Effector CD8-positive, alpha-beta T cell (primary cell): Measurements from ENCODE around the gene TIE1.

ENCODE experiments used
- DNase-seq: peaks from one replicate; lab custom pipeline; 2025; lab: John Stamatoyannopoulos, UW

TIE1 gene

DNA sequence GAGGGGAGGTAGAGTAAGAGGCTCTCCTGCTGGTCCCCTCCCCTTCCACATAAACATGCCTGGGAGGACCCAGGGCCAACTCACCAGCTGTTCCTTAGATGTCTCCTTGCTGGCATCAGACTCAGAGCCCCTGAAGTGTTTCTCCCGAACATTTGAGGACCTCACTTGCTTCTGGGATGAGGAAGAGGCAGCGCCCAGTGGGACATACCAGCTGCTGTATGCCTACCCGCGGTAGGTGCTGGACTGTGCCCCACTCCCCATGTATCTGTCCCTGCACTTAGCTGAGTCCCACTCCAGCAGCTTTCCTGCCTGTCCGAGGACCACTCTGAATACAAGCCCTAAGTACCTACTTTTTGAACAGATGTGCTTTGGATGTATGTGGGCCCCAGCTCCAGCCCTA is 37.2 kb downstream of the TIE1 start:
- DNase-seq, result no peak

DNA sequence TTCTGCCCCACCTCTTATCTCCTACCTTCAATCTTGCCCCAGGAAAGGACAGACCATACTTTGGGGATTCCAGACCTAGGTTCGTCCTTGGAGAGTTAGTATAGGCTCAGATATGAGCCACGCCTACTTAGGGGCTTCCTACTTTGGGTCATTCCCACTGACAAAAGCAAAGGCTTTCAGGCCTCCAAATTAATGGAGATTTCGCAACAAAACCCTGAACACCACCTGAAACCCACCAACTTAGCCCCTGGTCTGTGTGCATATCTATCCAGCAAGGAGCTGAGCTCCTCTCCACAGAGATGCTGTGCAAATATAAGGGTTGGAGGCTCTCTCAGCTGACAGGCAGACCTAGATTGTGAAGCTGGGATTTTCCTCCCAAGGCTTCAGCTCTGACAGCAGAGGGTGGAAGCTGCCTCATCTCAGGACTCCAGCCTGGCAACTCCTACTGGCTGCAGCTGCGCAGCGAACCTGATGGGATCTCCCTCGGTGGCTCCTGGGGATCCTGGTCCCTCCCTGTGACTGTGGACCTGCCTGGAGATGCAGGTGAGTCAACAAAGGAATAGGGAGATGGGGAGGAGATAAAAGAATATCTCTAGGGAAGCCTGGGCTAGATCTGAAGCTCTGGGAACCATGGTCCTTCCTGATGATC is 38.9 kb downstream of the TIE1 start:
- no peak for DNase-seq

- no peak for DNase-seq
Measured at GRCh38 chr1:43340559-43340958, 39.8 kb downstream of the TIE1 start.

- DNase-seq, result no peak
Measured at GRCh38 chr1:43344267-43344850, 43.6 kb downstream of the TIE1 start.

DNA sequence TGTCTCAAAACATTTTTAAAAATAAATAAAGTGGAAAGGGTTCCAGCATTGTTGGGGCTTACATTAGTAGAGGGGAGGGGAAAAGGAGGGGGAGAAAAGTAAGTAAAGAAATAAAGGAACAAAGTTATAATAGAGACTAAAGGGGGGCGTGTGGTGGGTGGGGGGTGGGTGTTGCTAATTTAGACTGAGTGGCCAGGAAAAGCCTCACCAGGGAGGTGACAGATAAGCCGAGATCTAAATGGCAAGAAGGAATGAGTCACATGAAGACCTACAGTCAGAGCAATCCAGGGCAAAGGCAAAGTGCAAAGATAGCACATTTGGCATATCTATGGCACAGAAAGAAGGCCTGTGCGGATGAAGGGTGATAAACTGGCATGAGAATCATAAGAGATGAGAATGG is 44.3 kb downstream of the TIE1 start:
- no peak for DNase-seq

- no peak for DNase-seq
Measured at GRCh38 chr1:43346636-43347035, 45.9 kb downstream of the TIE1 start.

- DNase-seq, result no peak
Measured at GRCh38 chr1:43348343-43348808, 47.6 kb downstream of the TIE1 start.

DNA sequence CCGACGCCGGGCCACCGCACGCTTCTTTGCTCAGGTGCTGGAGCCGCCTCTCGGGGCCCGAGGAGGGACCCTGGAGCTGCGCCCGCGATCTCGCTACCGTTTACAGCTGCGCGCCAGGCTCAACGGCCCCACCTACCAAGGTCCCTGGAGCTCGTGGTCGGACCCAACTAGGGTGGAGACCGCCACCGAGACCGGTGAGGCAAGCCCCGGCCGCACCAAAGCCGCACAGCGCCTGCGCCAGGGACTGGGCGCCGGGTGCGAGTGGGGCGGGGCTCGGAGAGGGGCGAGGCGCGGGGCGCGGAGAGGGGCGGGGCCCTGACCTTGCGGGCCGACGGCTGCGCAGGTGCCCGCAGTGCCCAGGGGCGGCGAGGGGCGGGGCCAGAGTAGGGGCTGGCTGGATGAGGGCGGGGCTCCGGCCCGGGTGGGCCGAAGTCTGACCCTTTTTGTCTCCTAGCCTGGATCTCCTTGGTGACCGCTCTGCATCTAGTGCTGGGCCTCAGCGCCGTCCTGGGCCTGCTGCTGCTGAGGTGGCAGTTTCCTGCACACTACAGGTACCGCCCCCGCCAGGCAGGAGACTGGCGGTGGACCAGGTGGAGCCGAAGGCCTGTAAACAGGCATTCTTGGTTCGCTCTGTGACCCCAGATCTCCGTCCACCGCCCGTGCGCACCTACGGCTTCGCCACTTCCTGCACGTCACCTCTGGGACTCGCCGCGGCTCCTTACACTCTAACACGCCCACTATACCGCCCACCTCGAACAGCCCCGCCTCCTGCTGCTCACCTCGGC is 48.2 kb downstream of the TIE1 start:
- DNase-seq, result peak; percentile 51

- DNase-seq, result no peak
Measured at GRCh38 chr1:43349594-43350306, 49.0 kb downstream of the TIE1 start.

GRCh38 chr1:43350976-43351375 is 50.2 kb downstream of the TIE1 start:
- no peak for DNase-seq

DNA sequence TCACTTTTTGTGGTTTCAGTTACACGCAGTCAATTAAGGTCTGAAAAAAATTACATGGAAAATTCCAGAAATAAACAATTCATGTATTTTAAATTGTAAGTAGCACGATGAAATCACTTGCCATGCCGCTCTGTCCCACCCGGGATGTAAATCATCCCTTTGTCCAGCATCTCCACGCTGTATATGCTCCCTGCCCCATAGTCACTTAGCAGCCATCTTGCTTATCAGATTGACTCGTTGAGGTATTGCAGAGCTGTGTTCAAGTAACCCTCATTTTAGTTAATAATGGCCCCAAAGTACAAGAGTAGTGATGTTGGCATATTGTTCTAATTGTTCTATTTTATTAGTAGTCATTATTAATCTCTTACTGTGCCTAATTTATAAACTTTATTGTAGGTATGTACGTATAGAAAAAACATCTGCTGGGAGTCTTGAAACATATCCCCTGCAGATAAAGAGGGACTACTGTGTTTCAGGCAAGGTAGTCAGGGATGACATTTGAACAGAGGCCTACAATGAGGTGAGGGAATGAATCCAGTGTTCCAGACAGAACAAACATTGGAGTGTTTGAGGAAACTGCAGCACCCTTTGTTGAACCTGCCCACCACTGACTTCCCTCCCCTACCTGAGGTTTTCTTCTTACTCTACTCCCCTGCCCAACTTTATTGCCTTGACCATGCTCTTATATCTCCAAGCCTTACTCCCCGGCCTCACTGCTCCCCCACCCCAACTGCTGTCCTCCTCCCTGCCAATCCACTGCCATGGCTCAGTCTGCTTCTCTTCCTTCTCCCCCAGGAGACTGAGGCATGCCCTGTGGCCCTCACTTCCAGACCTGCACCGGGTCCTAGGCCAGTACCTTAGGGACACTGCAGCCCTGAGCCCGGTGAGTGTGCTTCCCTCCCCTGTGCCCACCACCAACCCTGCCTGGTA is 50.9 kb downstream of the TIE1 start:
- DNase-seq, result no peak

DNA sequence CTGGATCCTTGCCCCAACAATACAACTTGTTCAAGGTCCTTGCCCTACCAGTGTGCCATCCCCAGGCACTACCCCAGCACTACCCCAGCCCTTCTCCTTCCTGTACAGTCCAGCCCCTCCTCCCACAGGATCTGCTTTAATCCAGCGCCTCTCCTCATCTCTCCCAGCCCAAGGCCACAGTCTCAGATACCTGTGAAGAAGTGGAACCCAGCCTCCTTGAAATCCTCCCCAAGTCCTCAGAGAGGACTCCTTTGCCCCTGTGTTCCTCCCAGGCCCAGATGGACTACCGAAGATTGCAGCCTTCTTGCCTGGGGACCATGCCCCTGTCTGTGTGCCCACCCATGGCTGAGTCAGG is 51.5 kb downstream of the TIE1 start:
- DNase-seq, result no peak

- DNase-seq, result no peak
Measured at GRCh38 chr1:43352881-43353280, 52.1 kb downstream of the TIE1 start.

DNA sequence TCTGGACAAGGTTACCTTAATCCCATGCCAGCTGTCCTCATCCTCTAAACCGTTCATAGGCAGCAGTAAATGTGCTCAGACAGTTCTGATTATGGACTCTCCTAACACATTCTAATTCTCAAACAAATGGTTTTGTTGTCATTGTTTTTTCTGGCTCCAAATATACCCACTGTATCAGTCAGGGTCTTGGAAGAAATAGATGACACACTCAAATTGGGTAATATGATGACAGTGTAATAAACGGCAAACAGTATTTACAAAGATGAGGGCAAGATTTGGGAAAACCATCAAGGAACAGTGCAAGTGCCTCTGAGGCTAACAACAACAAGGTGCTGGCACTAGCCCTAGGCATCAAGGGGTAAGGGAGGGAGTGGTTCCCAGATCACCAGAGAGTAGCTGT is 53.7 kb downstream of the TIE1 start:
- DNase-seq, result no peak

DNA sequence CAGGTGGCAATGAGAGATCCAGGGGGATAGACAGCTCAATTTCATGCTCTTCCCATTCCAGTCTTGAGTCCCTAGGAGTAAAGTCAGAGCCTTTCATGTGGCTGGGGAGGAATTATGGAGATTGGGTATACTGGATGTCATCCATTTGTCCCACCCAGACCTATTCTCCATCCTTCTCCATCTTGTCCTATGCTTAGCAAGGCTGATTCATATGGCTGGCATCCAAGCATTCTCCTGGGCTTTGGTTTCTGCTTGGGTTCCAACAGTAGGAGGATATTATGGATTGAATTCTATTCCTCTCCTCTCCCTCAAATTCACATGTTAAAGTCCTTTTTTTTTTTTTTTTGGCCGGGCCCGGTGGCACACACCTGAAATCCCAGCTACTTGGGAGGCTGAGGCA is 54.2 kb downstream of the TIE1 start:
- no peak for DNase-seq

DNA sequence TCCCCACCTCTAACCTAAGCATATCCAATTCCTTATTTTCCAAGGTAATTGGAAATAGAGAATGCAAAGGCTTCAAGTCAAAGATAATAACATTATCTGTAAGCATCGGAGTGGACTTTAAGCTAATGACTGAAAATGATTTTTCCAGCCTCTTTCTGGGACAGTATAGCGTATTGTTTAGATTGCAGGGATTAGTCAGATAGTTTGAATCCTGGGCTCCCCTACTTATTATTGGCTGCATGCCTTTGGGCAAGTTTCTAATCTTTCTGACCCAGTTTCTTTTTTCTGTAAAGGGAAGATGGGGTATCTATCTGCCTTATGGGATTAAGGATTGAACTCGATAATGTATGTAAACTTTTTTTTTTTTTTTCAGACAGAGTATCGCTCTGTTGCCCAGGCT is 56.5 kb downstream of the TIE1 start:
- DNase-seq, result no peak

GRCh38 chr1:43358121-43358745 is 57.5 kb downstream of the TIE1 start:
- DNase-seq, result no peak

GRCh38 chr1:43358746-43359693 is 58.2 kb downstream of the TIE1 start, which contains the start of gene CDC20:
Gene CDC20 (plus strand): TSS chr1:43358981. CDS start chr1:43359216, 235 bp downstream.
- peak; percentile 98 for DNase-seq

DNA sequence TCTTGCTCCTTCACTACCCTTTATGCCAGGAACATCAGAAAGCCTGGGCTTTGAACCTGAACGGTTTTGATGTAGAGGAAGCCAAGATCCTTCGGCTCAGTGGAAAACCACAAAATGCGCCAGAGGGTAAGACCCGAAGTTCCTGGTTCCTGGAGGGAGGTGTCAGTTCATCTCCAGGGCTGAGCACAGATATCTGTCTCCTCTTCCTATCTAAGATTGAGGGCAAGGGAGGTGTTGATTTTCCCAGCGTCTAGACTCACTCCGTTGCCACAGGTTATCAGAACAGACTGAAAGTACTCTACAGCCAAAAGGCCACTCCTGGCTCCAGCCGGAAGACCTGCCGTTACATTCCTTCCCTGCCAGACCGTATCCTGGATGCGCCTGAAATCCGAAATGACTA is 58.9 kb downstream of the TIE1 start:
- DNase-seq, result no peak

GRCh38 chr1:43360616-43361015 is 59.8 kb downstream of the TIE1 start:
- no peak for DNase-seq
